ENCODE measurements around the gene IFNA1. TPM values are rescaled to one million over a fixed set of nuclear protein-coding genes. Genes with fewer than 3 reads are reported as not detected.

Gene IFNA1
- total and polyA plus RNA-seq, 2 donors (not counting 1 experiment from before 2014, with no cell fraction given), result not detected

DNA sequence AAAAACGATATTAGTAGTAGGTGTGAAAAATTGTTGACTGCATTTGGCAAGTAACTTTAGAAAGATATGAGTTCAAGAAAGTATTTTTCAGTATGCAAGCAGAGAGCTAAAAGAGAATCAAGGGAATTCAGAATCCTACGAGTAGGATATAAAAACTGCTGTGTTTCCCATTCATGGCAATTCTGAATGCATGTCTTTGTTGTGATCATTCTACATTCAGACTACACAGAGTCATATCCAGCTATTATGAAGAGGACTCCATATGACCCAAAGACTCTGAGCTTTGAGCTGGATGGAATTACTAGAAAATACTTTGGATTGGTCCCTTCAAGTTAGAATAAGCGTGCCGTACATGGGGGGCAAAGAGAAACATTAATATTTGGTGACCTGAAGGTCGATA is 29.9 kb downstream of the IFNA1 start:
- H4K20me1 ChIP-seq (ENCODE audit: control insufficient read depth, extremely low read depth, insufficient read depth, low read length), result no peaks in the 10 kb centered on the region
- H3K79me2 ChIP-seq (ENCODE audit: control insufficient read depth, insufficient read depth, low read length), result no peaks in the 10 kb centered on the region
- no peaks in the 10 kb centered on the region for H3K4me1 ChIP-seq (ENCODE audit: control insufficient read depth, extremely low read depth, insufficient read depth, low read length)
- no peak overlapping the region for H3K27ac ChIP-seq (ENCODE audit: insufficient read depth, low read length)
- TF ChIP-seq, protein P1, sequence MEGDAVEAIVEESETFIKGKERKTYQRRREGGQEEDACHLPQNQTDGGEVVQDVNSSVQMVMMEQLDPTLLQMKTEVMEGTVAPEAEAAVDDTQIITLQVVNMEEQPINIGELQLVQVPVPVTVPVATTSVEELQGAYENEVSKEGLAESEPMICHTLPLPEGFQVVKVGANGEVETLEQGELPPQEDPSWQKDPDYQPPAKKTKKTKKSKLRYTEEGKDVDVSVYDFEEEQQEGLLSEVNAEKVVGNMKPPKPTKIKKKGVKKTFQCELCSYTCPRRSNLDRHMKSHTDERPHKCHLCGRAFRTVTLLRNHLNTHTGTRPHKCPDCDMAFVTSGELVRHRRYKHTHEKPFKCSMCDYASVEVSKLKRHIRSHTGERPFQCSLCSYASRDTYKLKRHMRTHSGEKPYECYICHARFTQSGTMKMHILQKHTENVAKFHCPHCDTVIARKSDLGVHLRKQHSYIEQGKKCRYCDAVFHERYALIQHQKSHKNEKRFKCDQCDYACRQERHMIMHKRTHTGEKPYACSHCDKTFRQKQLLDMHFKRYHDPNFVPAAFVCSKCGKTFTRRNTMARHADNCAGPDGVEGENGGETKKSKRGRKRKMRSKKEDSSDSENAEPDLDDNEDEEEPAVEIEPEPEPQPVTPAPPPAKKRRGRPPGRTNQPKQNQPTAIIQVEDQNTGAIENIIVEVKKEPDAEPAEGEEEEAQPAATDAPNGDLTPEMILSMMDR (conservative IDR thresholded peaks at IDR 0.05 in 1 of 2, IDR thresholded peaks at IDR 0.05 in 1 of 2; ENCODE audit: low read depth in 1 of 2, low read length in 2 of 2), result no peak
- TF ChIP-seq EZH2 (IDR thresholded peaks at IDR 0.05; ENCODE audit: low read length, missing control alignments), result no peak
- H3K4me2 ChIP-seq (ENCODE audit: extremely low read depth, insufficient read depth, low read length), result no peak overlapping the region
- no peaks in the 10 kb centered on the region for H3K27me3 ChIP-seq (ENCODE audit: control insufficient read depth, insufficient read depth, low read length)
- no peak overlapping the region for H3K4me3 ChIP-seq (replicated peaks in 1 of 4; ENCODE audit: control extremely low read depth in 1 of 4, insufficient read depth in 1 of 4, low read depth in 3 of 4, low read length in 4 of 4)
- no peaks in the 10 kb centered on the region for H3K9me3 ChIP-seq (ENCODE audit: control insufficient read depth, insufficient read depth, low read depth, low read length)
- H3K36me3 ChIP-seq (ENCODE audit: control insufficient read depth, insufficient read depth, low read length), result no peaks in the 10 kb centered on the region
- DNase-seq (ENCODE audit: low read depth in 2 of 2), result no peak
- no peak overlapping the region for H3K9ac ChIP-seq (ENCODE audit: insufficient read depth, low read length)
- H2AFZ ChIP-seq (ENCODE audit: low read length), result no peak overlapping the region

DNA sequence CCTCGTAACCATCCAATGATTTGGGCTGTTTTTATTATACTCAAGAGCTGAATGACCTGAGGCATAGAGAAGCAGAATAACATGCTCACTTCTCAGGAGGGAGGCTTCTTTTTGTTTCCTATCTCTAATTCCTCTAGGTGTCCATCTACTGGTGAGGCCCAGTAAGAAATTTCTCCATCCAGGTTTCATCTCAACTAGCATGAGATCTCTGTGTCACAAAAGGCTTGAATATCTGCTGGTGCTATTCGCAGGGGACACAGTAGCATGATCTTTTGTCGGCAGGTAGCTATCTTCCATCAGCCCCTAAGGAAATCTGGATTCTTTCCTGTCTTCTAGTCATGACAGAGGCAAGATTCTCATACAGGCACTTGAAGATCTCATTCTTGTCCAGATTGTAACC is 33.0 kb downstream of the IFNA1 start:
- Histone ChIP-seq H3K4me3 (replicated peaks in 1 of 4; ENCODE audit: control extremely low read depth in 1 of 4, insufficient read depth in 1 of 4, low read depth in 3 of 4, low read length in 4 of 4) (no peak overlapping the region), H4K20me1 (ENCODE audit: control insufficient read depth, extremely low read depth, insufficient read depth, low read length) (no peaks in the 10 kb centered on the region), H3K79me2 (ENCODE audit: control insufficient read depth, insufficient read depth, low read length) (no peaks in the 10 kb centered on the region), H2AFZ (ENCODE audit: low read length) (no peak overlapping the region), H3K27me3 (ENCODE audit: control insufficient read depth, insufficient read depth, low read length) (no peaks in the 10 kb centered on the region), H3K4me2 (ENCODE audit: extremely low read depth, insufficient read depth, low read length) (no peak overlapping the region), H3K27ac (ENCODE audit: insufficient read depth, low read length) (no peak overlapping the region), H3K9me3 (ENCODE audit: control insufficient read depth, insufficient read depth, low read depth, low read length) (no peaks in the 10 kb centered on the region), H3K36me3 (ENCODE audit: control insufficient read depth, insufficient read depth, low read length) (no peaks in the 10 kb centered on the region), H3K9ac (ENCODE audit: insufficient read depth, low read length) (no peak overlapping the region), H3K4me1 (ENCODE audit: control insufficient read depth, extremely low read depth, insufficient read depth, low read length) (no peaks in the 10 kb centered on the region)
- no peak for TF ChIP-seq EZH2 (IDR thresholded peaks at IDR 0.05; ENCODE audit: low read length, missing control alignments)
- TF ChIP-seq, protein P1 (conservative IDR thresholded peaks at IDR 0.05 in 1 of 2, IDR thresholded peaks at IDR 0.05 in 1 of 2; ENCODE audit: low read depth in 1 of 2, low read length in 2 of 2), result no peak
- DNase-seq (ENCODE audit: low read depth in 2 of 2), result no peak

DNA sequence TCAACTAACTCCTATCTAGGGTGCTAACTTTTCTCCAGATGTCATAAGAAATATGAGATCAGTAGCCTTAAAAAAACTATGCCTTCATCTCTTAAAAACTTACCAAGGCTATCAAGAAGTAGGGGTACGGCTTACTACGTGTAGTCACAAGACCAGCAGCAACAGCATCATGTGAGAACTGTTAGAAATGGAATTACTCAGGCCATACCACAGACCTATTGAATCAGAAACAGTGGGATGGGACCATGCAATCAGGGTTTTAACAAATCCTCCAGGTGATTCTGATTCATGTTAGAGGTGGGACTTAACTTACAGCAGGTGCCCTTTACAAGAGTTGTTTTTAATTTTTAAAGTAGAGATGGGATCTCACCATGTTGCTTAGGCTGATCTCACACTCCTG is 37.2 kb downstream of the IFNA1 start:
- Histone ChIP-seq H3K4me1 (ENCODE audit: control insufficient read depth, extremely low read depth, insufficient read depth, low read length) (no peaks in the 10 kb centered on the region), H3K4me3 (replicated peaks in 1 of 4; ENCODE audit: control extremely low read depth in 1 of 4, insufficient read depth in 1 of 4, low read depth in 3 of 4, low read length in 4 of 4) (no peak overlapping the region), H3K79me2 (ENCODE audit: control insufficient read depth, insufficient read depth, low read length) (no peaks in the 10 kb centered on the region), H2AFZ (ENCODE audit: low read length) (no peak overlapping the region), H3K4me2 (ENCODE audit: extremely low read depth, insufficient read depth, low read length) (no peak overlapping the region), H3K27me3 (ENCODE audit: control insufficient read depth, insufficient read depth, low read length) (no peaks in the 10 kb centered on the region), H3K36me3 (ENCODE audit: control insufficient read depth, insufficient read depth, low read length) (peaks cover 1% of the 10 kb centered on the region), H4K20me1 (ENCODE audit: control insufficient read depth, extremely low read depth, insufficient read depth, low read length) (no peaks in the 10 kb centered on the region), H3K27ac (ENCODE audit: insufficient read depth, low read length) (no peak overlapping the region), H3K9me3 (ENCODE audit: control insufficient read depth, insufficient read depth, low read depth, low read length) (no peaks in the 10 kb centered on the region), H3K9ac (ENCODE audit: insufficient read depth, low read length) (no peak overlapping the region)
- DNase-seq (ENCODE audit: low read depth in 2 of 2), result peak in 1 of 2 donors; percentile 45
- TF ChIP-seq EZH2 (IDR thresholded peaks at IDR 0.05; ENCODE audit: low read length, missing control alignments), result no peak

Data from fibroblast of lung (primary cell).